C1 segment of cervical spinal cord (tissue), 14 donors: Measurements from ENCODE around the gene CAMKMT.
"Not testable (repeated sequence)": the region's sequence is repeated elsewhere in the genome, so short reads cannot be mapped to it uniquely, and the experiment has no call there.

Experiments used
- DNase-seq, 14 donors: peaks; one replicate each; lab custom pipeline; 2025; lab: John Stamatoyannopoulos, UW

The CAMKMT gene

GRCh38 chr2:44360749-44361329, 908 bp upstream of the CAMKMT start:
- peak in 1 of 14 donors; percentile 34 for DNase-seq

- peak in 9 of 14 donors; percentile 6 to 71 (median 51) for DNase-seq
Measured at GRCh38 chr2:44362207-44363015, 664 bp downstream of the CAMKMT start.

GRCh38 chr2:44364604-44365003, 2.9 kb downstream of the CAMKMT start:
- DNase-seq = no peak

- no peak for DNase-seq
Measured at GRCh38 chr2:44367591-44367990, 5.8 kb downstream of the CAMKMT start.

GRCh38 chr2:44369392-44369791, 7.6 kb downstream of the CAMKMT start:
- DNase-seq = no peak

GRCh38 chr2:44371445-44371844, 9.7 kb downstream of the CAMKMT start:
- DNase-seq = no peak

GRCh38 chr2:44372246-44372645, 10.5 kb downstream of the CAMKMT start:
- no peak for DNase-seq

- DNase-seq = no peak
Measured at GRCh38 chr2:44377486-44377885, 15.7 kb downstream of the CAMKMT start.

GRCh38 chr2:44385226-44385625, 23.5 kb downstream of the CAMKMT start:
- DNase-seq = not testable (repeated sequence)

- DNase-seq = no peak
Measured at GRCh38 chr2:44388877-44389276, 27.1 kb downstream of the CAMKMT start.

GRCh38 chr2:44389895-44390294, 28.1 kb downstream of the CAMKMT start:
- no peak for DNase-seq

- peak in 2 of 14 donors; percentile 3 to 5 for DNase-seq
Measured at GRCh38 chr2:44392338-44392943, 30.7 kb downstream of the CAMKMT start.

GRCh38 chr2:44397447-44398175, 35.9 kb downstream of the CAMKMT start:
- no peak for DNase-seq

- DNase-seq = no peak
Measured at GRCh38 chr2:44398243-44398897, 36.6 kb downstream of the CAMKMT start.

- no peak for DNase-seq
Measured at GRCh38 chr2:44420725-44421124, 59.0 kb downstream of the CAMKMT start.

GRCh38 chr2:44424211-44424610, 62.5 kb downstream of the CAMKMT start:
- no peak for DNase-seq

GRCh38 chr2:44429034-44429433, 67.3 kb downstream of the CAMKMT start:
- DNase-seq = no peak

- no peak for DNase-seq
Measured at GRCh38 chr2:44430342-44430741, 68.6 kb downstream of the CAMKMT start.

GRCh38 chr2:44433895-44434294, 72.1 kb downstream of the CAMKMT start:
- no peak for DNase-seq

GRCh38 chr2:44441200-44441599, 79.5 kb downstream of the CAMKMT start:
- DNase-seq = no peak

GRCh38 chr2:44442019-44442418, 80.3 kb downstream of the CAMKMT start:
- DNase-seq = no peak

- no peak for DNase-seq
Measured at GRCh38 chr2:44443517-44443916, 81.8 kb downstream of the CAMKMT start.
